HG03097 (cell line): ENCODE measurements around the gene RNF225.
"Not testable (repeated sequence)": the region's sequence is repeated elsewhere in the genome, so short reads cannot be mapped to it uniquely, and the experiment has no call there.

ENCODE experiments used
- ATAC-seq: cut with Tn5 transposase; IDR thresholded peaks from one replicate; pipeline ENCODE4 v1.9.1; 2021; ENCODE audit not compliant: unreplicated experiment, low FRiP score

RNF225 gene

DNA sequence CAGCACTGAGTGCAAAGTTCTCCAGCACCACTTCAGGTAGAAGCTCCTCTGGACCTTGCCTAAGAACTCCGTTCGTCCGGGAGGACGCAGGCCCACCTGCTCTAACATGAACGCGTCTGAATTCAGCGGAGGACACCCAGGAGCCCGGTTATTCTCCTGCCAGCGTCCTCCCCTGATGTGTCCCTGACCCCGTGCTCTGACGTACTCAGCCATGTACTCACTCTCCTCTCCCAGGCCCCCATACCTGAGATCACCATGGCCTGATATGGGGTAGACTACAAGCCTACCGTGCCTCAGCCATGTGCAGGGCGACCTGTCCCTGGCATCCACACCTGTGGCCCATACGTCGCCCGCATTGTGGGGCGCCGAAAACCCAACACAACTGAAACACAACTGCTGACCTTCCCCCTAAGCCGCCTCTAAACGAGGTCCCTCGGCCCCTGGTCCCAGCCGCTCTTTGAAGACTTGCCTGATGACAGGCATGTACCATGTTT lies 12.2 kb downstream of the RNF225 start:
- ATAC-seq: no peak

DNA sequence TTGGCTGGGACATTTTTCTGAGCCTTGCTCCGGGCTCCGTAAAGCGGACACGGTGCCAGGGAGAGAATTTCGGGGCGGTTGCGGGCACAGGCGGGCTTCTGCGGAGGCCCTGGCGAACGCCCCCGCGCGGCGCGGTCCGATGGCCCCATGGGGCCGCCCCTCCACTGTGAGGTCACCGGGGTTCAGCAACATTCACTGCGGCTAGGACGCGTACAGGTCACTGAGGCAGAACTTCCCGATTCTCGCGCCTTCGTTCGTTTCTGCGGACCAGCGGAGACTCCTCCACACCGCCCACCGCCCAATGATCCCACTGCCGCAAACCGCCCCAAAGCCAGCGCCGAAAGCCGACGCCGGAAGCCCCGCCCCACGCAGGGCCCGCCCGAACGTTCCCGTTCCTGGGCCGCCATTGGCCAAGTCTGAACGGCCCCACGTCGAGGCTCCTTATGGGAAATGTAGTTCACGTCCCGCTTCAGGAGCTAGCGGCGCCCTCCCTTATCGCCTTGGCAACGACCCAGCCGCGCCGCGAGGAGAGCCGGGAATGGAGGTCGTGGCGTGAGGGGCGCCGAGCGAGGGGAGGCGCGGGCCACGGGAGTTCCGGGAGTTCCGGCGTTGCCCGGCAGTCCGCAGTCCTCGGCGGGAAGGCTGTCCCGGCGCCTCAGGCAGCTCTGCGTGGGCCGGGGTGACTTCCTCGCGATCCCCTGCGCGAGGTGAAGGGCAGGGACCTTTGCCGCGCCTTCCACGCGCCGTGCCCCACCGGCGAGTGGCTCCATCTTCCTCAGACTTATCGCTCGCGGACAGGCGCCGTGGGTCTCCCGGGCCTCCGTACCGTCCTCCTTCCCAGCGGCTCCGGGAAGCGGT lies 12.9 kb downstream of the RNF225 start, which contains the start of gene ZNF584:
Gene ZNF584, plus strand, starts transcription at position 498 of the 858 bp plus-strand sequence. CDS start 499 bp downstream, outside the sequence.
- peak; percentile 87 for ATAC-seq

DNA sequence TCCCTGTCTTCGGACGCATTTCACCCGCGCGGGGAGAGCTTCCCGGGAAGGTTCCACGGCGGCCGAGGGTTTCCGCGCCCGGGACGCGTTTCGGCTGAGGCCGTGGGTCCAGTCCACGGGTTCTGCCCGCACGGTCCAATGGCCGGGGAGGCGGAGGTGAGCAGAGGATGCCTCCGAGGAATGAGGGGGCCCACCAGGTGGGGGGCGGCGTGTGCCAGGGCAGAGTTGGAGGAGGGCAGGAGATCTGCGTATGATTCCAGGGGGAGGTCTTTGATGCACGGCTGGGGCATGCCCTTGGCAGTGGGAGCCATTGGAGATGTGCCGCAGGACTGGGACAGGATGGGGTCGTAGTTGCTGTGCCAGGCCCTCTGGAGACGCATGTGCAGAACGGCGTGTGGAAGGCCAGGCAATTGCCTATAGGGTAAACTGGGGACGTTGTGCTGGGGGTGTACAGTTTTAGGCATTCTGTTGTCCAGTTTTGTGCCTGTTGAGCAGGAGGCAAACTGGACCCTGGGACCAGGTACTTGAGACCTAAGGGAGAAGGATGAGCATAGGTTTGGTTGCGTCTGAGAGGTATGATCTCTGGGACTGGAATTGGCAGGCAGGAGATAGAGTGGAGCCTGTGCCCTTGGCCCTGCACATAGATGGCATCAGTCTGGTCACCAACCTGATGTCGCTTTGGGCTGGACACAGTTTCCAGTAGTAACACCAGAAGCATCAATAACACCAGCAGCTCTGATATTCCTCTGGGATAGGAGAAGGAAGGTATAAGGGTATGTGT lies 13.7 kb downstream of the RNF225 start:
- peak; percentile 26 for ATAC-seq

DNA sequence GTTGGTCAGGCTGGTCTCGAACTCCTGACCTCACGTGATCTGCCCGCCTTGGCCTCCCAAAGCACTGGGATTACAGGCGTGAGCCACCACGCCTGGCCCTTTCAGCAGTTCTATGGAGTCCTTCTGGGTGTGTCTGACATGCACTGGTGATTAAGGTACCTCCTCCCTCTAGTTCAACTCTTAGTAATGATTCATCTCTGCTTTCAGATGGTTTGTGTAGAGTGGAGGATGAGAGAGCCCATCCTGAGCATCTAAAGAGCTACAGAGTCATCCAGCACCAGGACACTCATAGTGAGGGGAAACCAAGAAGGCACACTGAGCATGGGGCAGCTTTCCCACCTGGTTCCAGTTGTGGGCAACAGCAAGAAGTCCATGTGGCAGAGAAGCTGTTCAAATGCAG lies 21.1 kb downstream of the RNF225 start:
- ATAC-seq: no peak

DNA sequence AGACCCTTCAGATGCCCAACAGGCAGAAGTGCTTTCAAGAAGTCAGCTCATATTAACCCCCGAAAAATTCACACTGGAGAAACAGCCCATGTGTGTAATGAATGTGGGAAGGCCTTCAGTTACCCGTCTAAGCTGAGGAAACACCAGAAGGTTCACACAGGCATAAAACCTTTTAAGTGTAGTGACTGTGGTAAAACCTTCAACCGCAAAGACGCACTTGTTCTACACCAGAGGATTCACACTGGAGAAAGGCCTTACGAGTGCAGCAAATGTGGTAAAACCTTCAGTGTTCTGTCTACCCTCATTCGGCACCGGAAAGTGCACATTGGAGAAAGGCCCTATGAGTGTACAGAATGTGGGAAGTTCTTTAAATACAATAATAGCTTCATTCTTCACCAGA lies 21.6 kb downstream of the RNF225 start:
- ATAC-seq: no peak

DNA sequence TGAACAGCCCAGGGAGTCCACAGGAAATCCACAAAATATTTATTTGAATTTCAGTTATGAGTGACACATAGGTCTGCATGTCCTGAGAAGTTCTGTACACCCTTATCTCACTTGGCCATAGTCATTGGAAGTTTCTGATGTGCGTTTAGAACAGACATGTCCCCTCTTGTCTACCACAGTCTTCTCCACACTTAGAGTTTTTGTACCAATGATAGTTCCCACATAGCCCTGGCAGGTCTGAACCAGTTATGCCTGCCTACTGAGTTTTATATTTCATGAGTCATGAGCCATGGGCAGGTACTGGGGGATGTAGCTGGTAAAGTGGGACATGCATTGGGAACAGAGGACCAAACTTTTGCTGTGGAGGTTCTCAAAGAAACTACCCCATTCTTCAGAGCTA lies 33.2 kb downstream of the RNF225 start:
- ATAC-seq: no peak

DNA sequence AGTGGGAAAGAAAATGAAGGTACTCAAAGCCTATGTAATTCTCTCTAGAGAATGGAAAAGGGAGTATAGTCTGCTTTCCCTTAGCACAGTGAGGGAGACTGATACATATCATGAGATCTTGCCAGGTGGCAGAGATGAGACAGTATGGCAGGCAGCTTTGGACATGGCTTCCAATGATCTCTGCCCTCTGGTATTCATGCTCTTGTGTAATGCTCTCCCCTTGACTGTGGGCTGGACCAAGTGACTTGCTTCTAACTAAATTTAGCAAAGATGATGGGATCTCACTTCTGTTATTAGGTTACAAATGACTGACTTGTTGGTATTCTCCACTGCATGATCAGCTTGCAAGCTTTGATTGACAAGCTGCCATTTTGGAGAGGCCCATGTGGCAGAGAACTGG lies 34.3 kb downstream of the RNF225 start:
- no peak for ATAC-seq

DNA sequence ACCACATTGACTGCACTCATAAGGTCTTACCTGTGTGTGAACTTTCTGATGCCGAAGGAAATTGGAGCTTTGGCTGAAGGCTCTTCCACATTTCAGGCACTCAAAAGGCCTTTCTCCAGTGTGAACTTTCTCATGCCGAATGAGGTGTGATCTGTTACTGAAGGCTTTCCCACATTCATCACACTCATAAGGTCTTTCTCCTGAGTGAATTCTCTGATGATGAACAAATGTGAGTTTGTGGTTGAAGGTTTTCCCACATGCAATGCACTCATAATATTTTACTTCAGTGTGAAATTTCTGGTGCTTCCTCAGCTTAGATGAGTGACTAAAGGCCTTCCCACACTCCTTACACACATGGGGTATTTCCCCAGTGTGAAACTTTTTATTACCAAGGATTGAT lies 38.8 kb downstream of the RNF225 start:
- ATAC-seq: no peak

DNA sequence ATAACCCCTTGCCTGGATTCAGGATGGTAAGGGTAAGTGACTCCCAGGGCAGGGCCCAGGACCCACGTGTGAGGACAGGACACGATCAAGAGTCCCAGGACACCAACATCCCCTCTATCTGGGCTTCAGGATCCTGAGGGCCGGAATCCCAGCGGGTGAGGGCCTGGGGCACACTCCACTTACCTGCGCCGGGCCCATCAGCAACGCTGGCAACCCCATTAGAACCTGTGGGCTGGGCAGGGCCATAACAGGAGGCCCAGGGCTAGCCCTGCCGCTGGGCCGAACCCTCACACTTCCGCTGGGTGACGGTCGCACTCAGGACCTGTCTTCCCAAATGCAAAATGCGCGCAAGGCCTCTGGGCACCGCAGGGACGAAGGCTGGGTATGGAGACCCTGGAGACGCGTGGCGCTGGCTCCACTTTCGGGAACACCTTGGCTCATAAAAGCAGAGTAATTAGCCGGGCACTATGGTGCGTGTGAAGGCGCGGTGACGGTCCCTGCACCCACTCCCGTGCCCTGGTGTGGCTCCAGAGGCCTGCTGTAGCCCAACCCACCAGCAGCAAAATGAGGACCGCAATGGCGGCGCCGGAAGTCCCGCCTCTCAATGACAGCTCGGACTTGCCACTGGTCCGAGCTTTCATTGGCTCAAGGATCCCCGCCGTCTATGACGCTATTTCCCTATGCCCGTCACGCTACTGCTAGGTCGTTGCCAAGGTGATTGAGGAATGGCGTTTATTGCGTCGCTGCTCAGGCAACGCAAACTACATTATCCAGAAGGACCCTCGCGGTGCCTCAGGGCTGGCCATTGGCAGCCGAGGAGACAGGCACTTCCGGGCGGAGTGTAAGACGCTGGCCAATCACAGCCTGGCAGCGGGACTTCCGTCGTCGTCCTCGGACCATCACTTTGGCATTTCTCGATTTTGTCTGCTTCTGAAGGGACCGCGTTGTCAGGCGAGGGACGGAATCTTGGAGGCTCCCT lies 44.4 kb downstream of the RNF225 start, which contains the start of gene ZNF132:
Gene ZNF132, minus strand, starts transcription at position 578 of the 979 bp plus-strand sequence. Its CDS starts 332 bp downstream, at position 246.
- ATAC-seq: peak; percentile 95

DNA sequence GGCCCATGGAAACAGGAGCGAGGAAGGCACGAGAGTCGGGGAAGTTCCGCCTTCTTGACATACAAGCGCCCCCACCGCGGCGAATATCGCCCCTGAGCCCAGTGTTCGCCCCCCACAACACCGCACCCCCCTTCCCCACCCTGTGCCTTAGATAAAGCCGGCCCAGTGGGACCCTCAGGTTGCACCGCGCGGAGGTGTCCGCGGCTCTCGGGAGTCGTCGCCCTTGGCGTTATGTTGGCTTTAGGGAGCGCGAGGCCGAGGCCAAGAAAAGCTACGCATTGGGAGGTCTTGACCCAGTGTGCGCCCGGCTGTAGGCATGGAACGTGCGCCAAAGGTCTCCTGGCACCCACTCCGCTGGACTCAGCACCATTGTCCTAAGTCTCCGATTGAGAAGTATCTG lies 45.1 kb downstream of the RNF225 start:
- no peak for ATAC-seq

DNA sequence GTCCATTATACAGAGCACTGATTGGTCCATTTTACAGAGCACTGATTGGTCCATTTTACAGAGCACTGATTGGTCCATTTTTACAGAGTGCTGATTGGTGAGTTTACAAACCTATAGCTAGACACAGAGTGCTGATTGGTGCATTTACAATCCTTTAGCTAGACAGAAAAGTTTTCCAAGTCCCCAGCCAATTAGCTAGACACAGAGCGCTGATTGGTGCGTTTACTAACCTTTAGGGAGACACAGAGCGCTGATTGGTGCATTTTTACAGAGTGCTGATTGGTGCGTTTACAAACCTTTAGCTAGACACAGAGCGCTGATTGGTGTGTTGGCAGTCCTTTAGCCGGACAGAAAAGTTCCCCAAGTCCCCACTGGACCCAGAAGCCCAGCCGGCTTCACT lies 47.5 kb downstream of the RNF225 start:
- ATAC-seq: not testable (repeated sequence)
